ENCODE results near the gene ELL3. TPM values are rescaled to one million over a fixed set of nuclear protein-coding genes. Genes with fewer than 3 reads are reported as not detected.
"Not testable (repeated sequence)": the region's sequence is repeated elsewhere in the genome, so short reads cannot be mapped to it uniquely, and the experiment has no call there.

The ELL3 gene
- total and polyA plus RNA-seq, 2 donors from 2014 or later = 2.5 to 2.7 TPM

DNA sequence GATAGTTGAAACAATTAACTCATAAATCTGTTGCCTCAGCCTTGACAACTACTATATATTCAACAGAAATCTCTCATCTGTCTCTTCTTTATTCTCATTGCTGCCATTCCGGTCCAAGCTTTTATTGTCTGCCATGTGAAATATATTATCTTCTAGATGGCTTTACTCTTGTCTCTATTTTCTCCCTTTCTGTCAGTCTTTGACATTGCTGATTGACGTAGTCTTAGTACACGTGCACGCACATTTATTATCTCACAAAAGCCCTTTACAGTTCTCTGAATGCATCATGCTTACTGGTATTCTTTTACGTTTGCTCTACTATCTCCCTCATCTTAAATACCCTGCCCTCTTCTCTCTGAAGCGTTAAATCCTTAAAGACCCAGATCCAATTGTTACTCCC, 24.9 kb downstream of the ELL3 start:
- DNase-seq (no peak), FAIRE-seq (no peak)
- Histone ChIP-seq H3K27me3 (ENCODE audit: control insufficient read depth, insufficient read depth, low read length) (no peaks in the 10 kb centered on the region), H3K9ac (ENCODE audit: low read length in 3 of 3) (no peak overlapping the region), H3K36me3 (ENCODE audit: control insufficient read depth in 2 of 3, insufficient read depth in 3 of 3, low read length in 3 of 3) (peaks cover 0 to 11% (median 8%) of the 10 kb centered on the region in 3 donors), H3K4me3 (ENCODE audit: low read length in 3 of 3) (no peak overlapping the region), H3K4me1 (ENCODE audit: control insufficient read depth in 2 of 3, insufficient read depth in 2 of 3, low read depth in 1 of 3, low read length in 3 of 3) (peaks cover 0 to 2% (median 0%) of the 10 kb centered on the region in 3 donors), H3K27ac (ENCODE audit: low read depth in 2 of 2, low read length in 2 of 2) (no peak overlapping the region), H3K9me3 (ENCODE audit: control insufficient read depth in 2 of 3, insufficient read depth in 1 of 3, low read length in 3 of 3) (no peaks in the 10 kb centered on the region)
- TF ChIP-seq, protein P1, sequence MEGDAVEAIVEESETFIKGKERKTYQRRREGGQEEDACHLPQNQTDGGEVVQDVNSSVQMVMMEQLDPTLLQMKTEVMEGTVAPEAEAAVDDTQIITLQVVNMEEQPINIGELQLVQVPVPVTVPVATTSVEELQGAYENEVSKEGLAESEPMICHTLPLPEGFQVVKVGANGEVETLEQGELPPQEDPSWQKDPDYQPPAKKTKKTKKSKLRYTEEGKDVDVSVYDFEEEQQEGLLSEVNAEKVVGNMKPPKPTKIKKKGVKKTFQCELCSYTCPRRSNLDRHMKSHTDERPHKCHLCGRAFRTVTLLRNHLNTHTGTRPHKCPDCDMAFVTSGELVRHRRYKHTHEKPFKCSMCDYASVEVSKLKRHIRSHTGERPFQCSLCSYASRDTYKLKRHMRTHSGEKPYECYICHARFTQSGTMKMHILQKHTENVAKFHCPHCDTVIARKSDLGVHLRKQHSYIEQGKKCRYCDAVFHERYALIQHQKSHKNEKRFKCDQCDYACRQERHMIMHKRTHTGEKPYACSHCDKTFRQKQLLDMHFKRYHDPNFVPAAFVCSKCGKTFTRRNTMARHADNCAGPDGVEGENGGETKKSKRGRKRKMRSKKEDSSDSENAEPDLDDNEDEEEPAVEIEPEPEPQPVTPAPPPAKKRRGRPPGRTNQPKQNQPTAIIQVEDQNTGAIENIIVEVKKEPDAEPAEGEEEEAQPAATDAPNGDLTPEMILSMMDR (IDR thresholded peaks at IDR 0.05; ENCODE audit: borderline replicate concordance, extremely low read depth, insufficient read depth) = no peak
- intact Hi-C loops (cut with DNase I) = no loop called here

DNA sequence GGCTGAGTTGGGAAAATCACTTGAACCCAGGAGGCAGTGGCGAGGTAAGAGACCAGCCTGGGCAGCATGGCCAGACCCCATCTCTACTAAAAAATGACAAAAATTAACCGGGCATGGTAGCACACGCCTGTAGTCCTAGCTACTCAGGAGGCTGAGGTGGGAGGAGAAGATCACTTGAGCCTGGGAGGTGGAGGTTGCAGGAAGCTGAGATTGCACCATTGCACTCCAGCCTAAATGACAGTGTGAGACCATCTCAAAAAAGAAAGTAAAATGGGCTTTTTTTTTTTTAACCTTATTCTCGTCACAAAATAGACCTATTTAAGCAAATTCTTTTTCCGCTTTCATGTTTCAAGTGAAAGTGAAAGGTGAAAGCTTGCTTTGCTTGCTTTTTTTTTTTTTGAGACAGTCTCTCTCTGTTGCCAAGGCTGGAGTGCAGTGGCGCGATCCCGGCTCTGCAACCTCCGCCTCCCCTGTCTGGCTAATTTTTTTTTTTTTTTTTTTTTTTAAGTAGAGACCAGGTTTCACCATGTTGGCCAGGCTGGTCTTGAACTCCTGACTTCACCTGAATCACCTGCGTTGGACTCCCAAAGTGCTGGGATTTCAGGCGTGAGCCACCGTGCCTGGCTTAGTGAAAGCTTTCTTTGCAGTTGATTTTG, 26.9 kb downstream of the ELL3 start:
- DNase-seq (no peak), FAIRE-seq (no peak)
- intact Hi-C loops (cut with DNase I) = no loop called here
- peak overlapping the region in 2 of 3 donors; percentile 12 to 35 for H3K4me3 ChIP-seq (ENCODE audit: low read length in 3 of 3)
- H3K27ac ChIP-seq (ENCODE audit: low read depth in 2 of 2, low read length in 2 of 2) = no peak overlapping the region
- H3K36me3 ChIP-seq (ENCODE audit: control insufficient read depth in 2 of 3, insufficient read depth in 3 of 3, low read length in 3 of 3) = peaks cover 0 to 9% (median 4%) of the 10 kb centered on the region in 3 donors
- H3K9ac ChIP-seq (ENCODE audit: low read length in 3 of 3) = no peak overlapping the region
- TF ChIP-seq, protein P1 (IDR thresholded peaks at IDR 0.05; ENCODE audit: borderline replicate concordance, extremely low read depth, insufficient read depth) = no peak
- H3K9me3 ChIP-seq (ENCODE audit: control insufficient read depth in 2 of 3, insufficient read depth in 1 of 3, low read length in 3 of 3) = no peaks in the 10 kb centered on the region
- no peaks in the 10 kb centered on the region for H3K27me3 ChIP-seq (ENCODE audit: control insufficient read depth, insufficient read depth, low read length)
- peaks cover 0 to 2% (median 0%) of the 10 kb centered on the region in 3 donors for H3K4me1 ChIP-seq (ENCODE audit: control insufficient read depth in 2 of 3, insufficient read depth in 2 of 3, low read depth in 1 of 3, low read length in 3 of 3)

DNA sequence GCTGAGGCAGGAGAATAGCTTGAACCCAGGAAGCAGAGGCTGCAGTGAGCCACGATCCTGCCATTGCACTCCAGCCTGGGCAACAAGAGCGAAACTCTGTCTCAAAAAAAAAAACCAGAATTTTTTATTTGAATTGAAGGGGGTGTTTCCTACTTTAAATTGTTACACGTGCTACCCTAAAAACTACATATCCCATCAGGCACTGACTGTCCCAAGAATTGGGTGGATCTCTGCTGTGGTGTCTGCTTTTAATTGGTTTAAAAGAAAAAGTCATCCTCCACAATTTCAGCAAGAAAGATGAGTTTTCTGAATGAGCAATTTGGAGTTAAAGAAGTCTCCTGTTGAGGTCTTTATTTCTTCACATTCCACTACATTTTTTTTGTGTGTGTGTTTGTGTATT, 28.4 kb downstream of the ELL3 start:
- FAIRE-seq (no peak), DNase-seq (no peak)
- Histone ChIP-seq H3K4me3 (ENCODE audit: low read length in 3 of 3) (no peak overlapping the region), H3K4me1 (ENCODE audit: control insufficient read depth in 2 of 3, insufficient read depth in 2 of 3, low read depth in 1 of 3, low read length in 3 of 3) (peaks cover 0 to 2% (median 0%) of the 10 kb centered on the region in 3 donors), H3K27me3 (ENCODE audit: control insufficient read depth, insufficient read depth, low read length) (no peaks in the 10 kb centered on the region), H3K9me3 (ENCODE audit: control insufficient read depth in 2 of 3, insufficient read depth in 1 of 3, low read length in 3 of 3) (no peaks in the 10 kb centered on the region), H3K27ac (ENCODE audit: low read depth in 2 of 2, low read length in 2 of 2) (no peak overlapping the region), H3K9ac (ENCODE audit: low read length in 3 of 3) (no peak overlapping the region), H3K36me3 (ENCODE audit: control insufficient read depth in 2 of 3, insufficient read depth in 3 of 3, low read length in 3 of 3) (peaks cover 0 to 2% (median 0%) of the 10 kb centered on the region in 3 donors)
- intact Hi-C loops (cut with DNase I) = no loop called here
- TF ChIP-seq, protein P1 (IDR thresholded peaks at IDR 0.05; ENCODE audit: borderline replicate concordance, extremely low read depth, insufficient read depth) = no peak

DNA sequence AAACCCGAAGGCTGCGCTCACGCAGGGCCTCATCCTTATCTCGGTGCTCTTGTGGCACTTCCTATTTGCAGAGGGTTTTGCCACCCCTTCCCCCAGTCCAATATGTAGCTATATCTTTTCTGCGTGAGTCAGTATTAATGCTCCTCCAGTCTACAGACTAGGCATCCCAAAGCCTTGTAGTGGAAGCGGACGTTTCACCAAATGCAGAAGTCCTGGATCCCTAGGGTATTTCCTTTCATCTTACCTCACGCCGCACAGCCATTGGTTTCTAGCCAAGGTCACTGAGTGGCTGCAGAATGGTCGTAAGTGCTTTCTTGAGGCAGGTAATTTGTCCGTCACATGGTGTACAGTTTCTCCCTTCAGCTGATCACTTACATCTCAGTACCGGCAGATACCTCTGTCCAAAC, 29.9 kb downstream of the ELL3 start:
- H3K4me1 ChIP-seq (ENCODE audit: control insufficient read depth in 2 of 3, insufficient read depth in 2 of 3, low read depth in 1 of 3, low read length in 3 of 3); FAIRE-seq; intact Hi-C loops (cut with DNase I); H3K9me3 ChIP-seq (ENCODE audit: control insufficient read depth in 2 of 3, insufficient read depth in 1 of 3, low read length in 3 of 3); H3K27me3 ChIP-seq (ENCODE audit: control insufficient read depth, insufficient read depth, low read length); H3K36me3 ChIP-seq (ENCODE audit: control insufficient read depth in 2 of 3, insufficient read depth in 3 of 3, low read length in 3 of 3): not testable (repeated sequence)
- Histone ChIP-seq H3K27ac (ENCODE audit: low read depth in 2 of 2, low read length in 2 of 2) (peak overlapping the region; percentile 92 to 94), H3K4me3 (ENCODE audit: low read length in 3 of 3) (peak overlapping the region; percentile 61 to 90 (median 82)), H3K9ac (ENCODE audit: low read length in 3 of 3) (peak overlapping the region; percentile 48 to 77 (median 70))
- DNase-seq = peak in 3 of 5 donors; percentile 39 to 65 (median 58)

DNA sequence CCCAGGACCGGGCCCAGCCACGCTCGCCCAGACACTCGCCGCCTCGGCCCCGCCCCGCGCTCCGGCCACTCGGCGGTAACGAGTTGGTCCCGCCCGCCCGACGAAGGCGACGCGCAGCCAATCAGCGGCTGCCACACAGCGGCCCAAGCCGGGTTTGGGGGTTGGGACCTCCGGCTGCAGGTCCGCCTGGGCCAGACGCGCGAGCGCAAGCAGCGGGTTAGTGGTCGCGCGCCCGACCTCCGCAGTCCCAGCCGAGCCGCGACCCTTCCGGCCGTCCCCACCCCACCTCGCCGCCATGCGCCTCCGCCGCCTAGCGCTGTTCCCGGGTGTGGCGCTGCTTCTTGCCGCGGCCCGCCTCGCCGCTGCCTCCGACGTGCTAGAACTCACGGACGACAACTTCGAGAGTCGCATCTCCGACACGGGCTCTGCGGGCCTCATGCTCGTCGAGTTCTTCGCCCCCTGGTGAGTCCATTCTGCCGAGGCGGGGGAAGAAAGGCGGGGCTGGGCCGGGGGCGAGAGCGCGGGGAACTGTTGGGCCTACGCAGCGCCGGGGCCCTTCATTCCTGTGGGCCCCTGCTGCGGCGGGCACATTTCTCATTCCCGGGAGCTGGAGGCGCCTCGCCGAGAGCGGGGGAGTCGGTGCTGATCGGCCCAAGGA, 30.4 kb downstream of the ELL3 start, which contains the start of gene PDIA3:
Gene PDIA3, plus strand, starts transcription at position 194 of the 658 bp plus-strand sequence. Its CDS starts 102 bp downstream, at position 296.
- Histone ChIP-seq H3K27ac (ENCODE audit: low read depth in 2 of 2, low read length in 2 of 2) (peak within 1 kb of the TSS; percentile 92 to 94), H3K4me3 (ENCODE audit: low read length in 3 of 3) (peak within 1 kb of the TSS; percentile 61 to 90 (median 82)), H3K9ac (ENCODE audit: low read length in 3 of 3) (peak within 1 kb of the TSS; percentile 48 to 77 (median 70))
- DNase-seq = peak; percentile 95 to 98 (median 96)
- H3K27me3 ChIP-seq (ENCODE audit: control insufficient read depth, insufficient read depth, low read length); intact Hi-C loops (cut with DNase I); H3K4me1 ChIP-seq (ENCODE audit: control insufficient read depth in 2 of 3, insufficient read depth in 2 of 3, low read depth in 1 of 3, low read length in 3 of 3); H3K9me3 ChIP-seq (ENCODE audit: control insufficient read depth in 2 of 3, insufficient read depth in 1 of 3, low read length in 3 of 3); H3K36me3 ChIP-seq (ENCODE audit: control insufficient read depth in 2 of 3, insufficient read depth in 3 of 3, low read length in 3 of 3); FAIRE-seq: not testable (repeated sequence)

Data from kidney (tissue), 14 donors.